H9 (cell line): ENCODE data around the gene OSBP2. TPM values are rescaled to one million over a fixed set of nuclear protein-coding genes. Genes with fewer than 3 reads are reported as not detected.

Source experiments
- DNase-seq: peaks from one replicate; pipeline ENCODE4 v3.0.0-alpha.2; 2017
- H2AFZ ChIP-seq: one replicate; pipeline ENCODE4 v1.6.1; 2013; ENCODE audit warnings: mild to moderate bottlenecking, low read length, control low read depth, moderate library complexity
- H2AK5ac ChIP-seq: 2 replicates; pipeline ENCODE4 v1.6.1; 2013; ENCODE audit warnings: low read length, control low read depth, mixed read lengths; ENCODE audit not compliant: insufficient read length
- H2BK120ac ChIP-seq: one replicate; pipeline ENCODE4 v1.6.1; 2013; ENCODE audit warnings: low read depth, mild to moderate bottlenecking, low read length, control low read depth, inconsistent platforms; ENCODE audit not compliant: poor library complexity, severe bottlenecking
- H2BK12ac ChIP-seq: 2 replicates; pipeline ENCODE4 v1.6.1; 2013; ENCODE audit warnings: low read length, control low read depth, mixed read lengths, low read depth; ENCODE audit not compliant: insufficient read length
- H2BK15ac ChIP-seq: 2 replicates; pipeline ENCODE4 v1.6.1; 2013; ENCODE audit warnings: low read depth, low read length, control low read depth
- H2BK20ac ChIP-seq: one replicate; pipeline ENCODE4 v1.6.1; 2013; ENCODE audit warnings: low read depth, mild to moderate bottlenecking, low read length, control low read depth, inconsistent platforms; ENCODE audit not compliant: poor library complexity, severe bottlenecking
- H2BK5ac ChIP-seq: 2 replicates; pipeline ENCODE4 v1.6.1; 2013; ENCODE audit warnings: low read length, control low read depth, mixed read lengths; ENCODE audit not compliant: insufficient read length
- H3K14ac ChIP-seq: 2 replicates; pipeline ENCODE4 v1.6.1; 2013; ENCODE audit warnings: low read length, control low read depth; ENCODE audit not compliant: insufficient read depth
- H3K18ac ChIP-seq: 2 replicates; pipeline ENCODE4 v1.6.1; 2013; ENCODE audit warnings: low read depth, mild to moderate bottlenecking, mixed read lengths, low read length, control low read depth; ENCODE audit not compliant: insufficient read length
- H3K23ac ChIP-seq: 2 replicates; pipeline ENCODE4 v1.6.1; 2013; ENCODE audit warnings: low read length, control low read depth, mixed read lengths, low read depth; ENCODE audit not compliant: insufficient read length
- H3K23me2 ChIP-seq: 2 replicates; pipeline ENCODE4 v1.6.1; 2013; ENCODE audit warnings: low read depth, mild to moderate bottlenecking, mixed read lengths, low read length, control low read depth; ENCODE audit not compliant: insufficient read length, poor library complexity, severe bottlenecking
- H3K27ac ChIP-seq: 2 replicates; pipeline ENCODE4 v1.5.1; 2013; ENCODE audit warnings: low read length, control low read depth, mixed read lengths, low read depth; ENCODE audit not compliant: insufficient read length
- H3K27me3 ChIP-seq: 2 replicates; pipeline ENCODE4 v1.6.1; 2013; ENCODE audit warnings: low read length, control low read depth, inconsistent platforms; ENCODE audit not compliant: insufficient read depth
- H3K4ac ChIP-seq: 2 replicates; pipeline ENCODE4 v1.6.1; 2013; ENCODE audit warnings: low read depth, mild to moderate bottlenecking, control low read depth, inconsistent platforms, low read length, moderate library complexity
- H3K4me1 ChIP-seq: 2 replicates; pipeline ENCODE4 v1.6.1; 2013; ENCODE audit warnings: low read length, control low read depth, inconsistent platforms; ENCODE audit not compliant: insufficient read depth
- H3K4me2 ChIP-seq: 2 replicates; pipeline ENCODE4 v1.6.1; 2013; ENCODE audit warnings: low read length, control low read depth, mixed read lengths; ENCODE audit not compliant: insufficient read length, insufficient read depth
- H3K56ac ChIP-seq: 2 replicates; pipeline ENCODE4 v1.6.1; 2013; ENCODE audit warnings: low read depth, mild to moderate bottlenecking, mixed read lengths, low read length, control low read depth; ENCODE audit not compliant: insufficient read length
- H3K79me1 ChIP-seq: 2 replicates; pipeline ENCODE4 v1.6.1; 2013; ENCODE audit warnings: low read depth, mild to moderate bottlenecking, moderate library complexity, low read length, control low read depth, inconsistent platforms; ENCODE audit not compliant: insufficient read depth, poor library complexity, severe bottlenecking
- H3K79me2 ChIP-seq: 2 replicates; pipeline ENCODE4 v1.6.1; 2013; ENCODE audit warnings: low read length, control low read depth, inconsistent platforms; ENCODE audit not compliant: insufficient read depth
- H3K9ac ChIP-seq: 2 replicates; pipeline ENCODE4 v1.6.1; 2013; ENCODE audit warnings: low read length, control low read depth, mixed read lengths; ENCODE audit not compliant: insufficient read length; ENCODE audit errors: extremely low read depth
- H3K9me3 ChIP-seq: one replicate; pipeline ENCODE4 v1.6.1; 2013; ENCODE audit warnings: low read depth, low read length, inconsistent platforms; ENCODE audit not compliant: control insufficient read depth
- H3T11ph ChIP-seq: one replicate; pipeline ENCODE4 v1.6.1; 2013; ENCODE audit warnings: mild to moderate bottlenecking, low read length, control low read depth, inconsistent platforms
- H4K20me1 ChIP-seq: one replicate; pipeline ENCODE4 v1.6.1; 2013; ENCODE audit not compliant: control insufficient read depth, insufficient read length, insufficient read depth
- H4K5ac ChIP-seq: 2 replicates; pipeline ENCODE4 v1.6.1; 2013; ENCODE audit warnings: low read depth, mild to moderate bottlenecking, mixed read lengths, low read length, control low read depth; ENCODE audit not compliant: insufficient read length
- H4K8ac ChIP-seq: replicated peaks from 2 replicates; pipeline ENCODE4 v1.6.1; 2013; ENCODE audit warnings: low read length, control low read depth, mixed read lengths, low read depth; ENCODE audit not compliant: insufficient read length
- H4K91ac ChIP-seq: 2 replicates; pipeline ENCODE4 v1.6.1; 2013; ENCODE audit warnings: low read depth, mild to moderate bottlenecking, moderate library complexity, mixed read lengths, low read length, control low read depth; ENCODE audit not compliant: insufficient read length
- H3K27ac Mint-ChIP-seq, 3 experiments: 2 replicates in 2 of 3; 3 replicates in 1 of 3; pipeline ENCODE4 v1.8.0; 2020 to 2021; ENCODE audit warnings: mixed read lengths in 3 of 3, mild to moderate bottlenecking in 1 of 3, moderate library complexity in 1 of 3
- H3K27me3 Mint-ChIP-seq: 2 replicates; pipeline ENCODE4 v1.8.0; 2021; ENCODE audit warnings: low read depth, mild to moderate bottlenecking, moderate library complexity, mixed read lengths
- H3K36me3 Mint-ChIP-seq, 3 experiments: 2 replicates in 2 of 3; 3 replicates in 1 of 3; pipeline ENCODE4 v1.8.0; 2020 to 2021; ENCODE audit warnings: low read depth in 3 of 3, mixed read lengths in 3 of 3; ENCODE audit not compliant: insufficient read depth in 1 of 3
- H3K4me1 Mint-ChIP-seq, 2 experiments: 2 replicates each; pipeline ENCODE4 v1.8.0; 2020; ENCODE audit warnings: mixed read lengths in 2 of 2
- H3K4me3 Mint-ChIP-seq, 2 experiments: 2 replicates in 1 of 2; 3 replicates in 1 of 2; pipeline ENCODE4 v1.8.0; 2020 to 2021; ENCODE audit warnings: mild to moderate bottlenecking in 2 of 2, mixed read lengths in 2 of 2, moderate library complexity in 1 of 2
- H3K9me3 Mint-ChIP-seq, 2 experiments: 2 replicates in 1 of 2; 3 replicates in 1 of 2; pipeline ENCODE4 v1.8.0; 2020; ENCODE audit warnings: mild to moderate bottlenecking in 2 of 2, mixed read lengths in 2 of 2, moderate library complexity in 1 of 2
- WGBS: extraction: QIAGEN DNeasy Blood & Tissue Kit; methylation state at CpG from one replicate; pipeline ENCODE4 v1.1.7; 2013; ENCODE audit warnings: missing lambda C conversion rate, low lambda C conversion rate, mixed read lengths; ENCODE audit not compliant: insufficient read length; ENCODE audit errors: extremely low coverage; 5-methylcytosine and 5-hydroxymethylcytosine counted together
- total RNA-seq: library from RNA; stranded (reverse); gene quantifications from 2 replicates; pipeline ENCODE4 v1.2.1, GENCODE V29; 2021
- TF ChIP-seq, protein P1 (sequence below): fragments of 200-600 bp; sonication (generic); conservative IDR thresholded peaks from 3 replicates; pipeline ENCODE4 v1.8.0; 2021; ENCODE audit warnings: antibody characterized with exemption, mild to moderate bottlenecking

Gene OSBP2
- total RNA-seq, 1 experiment from 2014 or later, result 3.4 TPM

DNA sequence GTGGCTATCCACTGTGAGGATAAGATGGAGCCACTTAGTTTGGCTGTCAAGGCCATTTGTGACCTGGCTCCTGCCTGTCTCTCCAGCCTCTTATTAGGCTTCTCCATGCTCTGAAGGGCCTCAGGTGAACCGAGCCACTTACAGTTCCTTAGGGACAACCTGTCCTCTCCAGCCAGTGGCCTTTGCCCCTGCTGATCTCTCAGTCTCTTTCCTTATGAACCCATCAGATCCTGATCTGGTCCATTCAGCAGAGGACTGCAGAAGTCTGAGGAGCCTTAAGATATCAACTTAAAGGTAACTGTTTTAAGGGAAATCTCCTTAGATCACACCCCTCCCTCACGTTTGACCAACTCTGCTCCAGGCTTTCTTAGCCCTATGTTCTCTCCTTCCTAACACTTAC, 29.4 kb upstream of the OSBP2 start:
- Histone ChIP-seq H3K27me3 (peaks cover 6% of the 10 kb centered on the region; the same call in 1 of the 2 replicates), H3K4ac (no peak overlapping the region), H3K56ac (no peak overlapping the region), H3K27ac (no peak overlapping the region), H4K20me1 (no peaks in the 10 kb centered on the region), H2BK12ac (no peak overlapping the region), H2AK5ac (no peak overlapping the region), H3K4me1 (peaks cover 2% of the 10 kb centered on the region; the same call in 1 of the 2 replicates), H3T11ph (no peak overlapping the region), H2AFZ (no peak overlapping the region), H3K23me2 (peaks cover 16% of the 10 kb centered on the region), H3K14ac (no peak overlapping the region), H2BK5ac (no peak overlapping the region), H3K79me1 (no peaks in the 10 kb centered on the region), H3K18ac (no peak overlapping the region), H4K91ac (no peak overlapping the region), H2BK15ac (no peak overlapping the region), H2BK20ac (no peak overlapping the region), H3K4me2 (no peak overlapping the region), H3K23ac (no peak overlapping the region), H4K5ac (no peak overlapping the region), H4K8ac (no peak overlapping the region), H2BK120ac (no peak overlapping the region), H3K79me2 (no peaks in the 10 kb centered on the region), H3K9me3 (no peaks in the 10 kb centered on the region), H3K9ac (no peak overlapping the region)
- H3K27ac Mint-ChIP-seq, result no peak overlapping the region; a peak in 1 of 7 replicates
- peaks cover 40% of the 10 kb centered on the region for H3K27me3 Mint-ChIP-seq
- TF ChIP-seq, protein P1, sequence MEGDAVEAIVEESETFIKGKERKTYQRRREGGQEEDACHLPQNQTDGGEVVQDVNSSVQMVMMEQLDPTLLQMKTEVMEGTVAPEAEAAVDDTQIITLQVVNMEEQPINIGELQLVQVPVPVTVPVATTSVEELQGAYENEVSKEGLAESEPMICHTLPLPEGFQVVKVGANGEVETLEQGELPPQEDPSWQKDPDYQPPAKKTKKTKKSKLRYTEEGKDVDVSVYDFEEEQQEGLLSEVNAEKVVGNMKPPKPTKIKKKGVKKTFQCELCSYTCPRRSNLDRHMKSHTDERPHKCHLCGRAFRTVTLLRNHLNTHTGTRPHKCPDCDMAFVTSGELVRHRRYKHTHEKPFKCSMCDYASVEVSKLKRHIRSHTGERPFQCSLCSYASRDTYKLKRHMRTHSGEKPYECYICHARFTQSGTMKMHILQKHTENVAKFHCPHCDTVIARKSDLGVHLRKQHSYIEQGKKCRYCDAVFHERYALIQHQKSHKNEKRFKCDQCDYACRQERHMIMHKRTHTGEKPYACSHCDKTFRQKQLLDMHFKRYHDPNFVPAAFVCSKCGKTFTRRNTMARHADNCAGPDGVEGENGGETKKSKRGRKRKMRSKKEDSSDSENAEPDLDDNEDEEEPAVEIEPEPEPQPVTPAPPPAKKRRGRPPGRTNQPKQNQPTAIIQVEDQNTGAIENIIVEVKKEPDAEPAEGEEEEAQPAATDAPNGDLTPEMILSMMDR, result no peak
- no peak for DNase-seq
- H3K36me3 Mint-ChIP-seq, result peaks cover 0 to 13% (median 10%) of the 10 kb centered on the region in 3 experiments; a peak in 4 of 7 replicates
- no peaks in the 10 kb centered on the region for H3K9me3 Mint-ChIP-seq
- WGBS, result no CpG with 5 or more reads among the region's 2 CpGs
- no peak overlapping the region for H3K4me3 Mint-ChIP-seq
- H3K4me1 Mint-ChIP-seq, result peaks cover 15 to 16% of the 10 kb centered on the region in 2 experiments
